Smooth muscle cell (in vitro differentiated cells): ENCODE data around the gene IER5. TPM values are rescaled to one million over a fixed set of nuclear protein-coding genes. Genes with fewer than 3 reads are reported as not detected.
A peak's percentile ranks its signal among the peaks of the same experiment; 100 is the strongest.

ENCODE experiments used
- DNase-seq: peaks from one replicate; lab custom pipeline; 2025; ENCODE audit not compliant: unreplicated experiment; lab: John Stamatoyannopoulos, UW
- H2AFZ ChIP-seq: fragments of 200-600 bp; sonication (generic); 2 replicates; pipeline ENCODE4 v1.6.0; 2016; ENCODE audit warnings: antibody characterized with exemption, low read depth, mild to moderate bottlenecking
- H3F3A ChIP-seq: fragments of 200-600 bp; sonication (generic); 2 replicates; pipeline ENCODE4 v1.6.0; 2017; ENCODE audit warnings: antibody characterized with exemption, low read depth
- H3K27ac ChIP-seq: fragments of 200-600 bp; sonication (generic); 2 replicates; pipeline ENCODE4 v1.5.1; 2016; ENCODE audit warnings: low read depth, mild to moderate bottlenecking
- H3K27me3 ChIP-seq: fragments of 200-600 bp; sonication (generic); 2 replicates; pipeline ENCODE4 v1.6.1; 2016; ENCODE audit warnings: low read depth, mild to moderate bottlenecking
- H3K36me3 ChIP-seq: fragments of 200-600 bp; sonication (generic); 2 replicates; pipeline ENCODE4 v1.5.1; 2016; ENCODE audit warnings: low read depth
- H3K4me1 ChIP-seq: fragments of 200-600 bp; sonication (generic); 2 replicates; pipeline ENCODE4 v1.5.1; 2016; ENCODE audit warnings: low read depth
- H3K4me2 ChIP-seq: fragments of 200-600 bp; sonication (generic); 2 replicates; pipeline ENCODE4 v1.6.0; 2016; ENCODE audit warnings: mild to moderate bottlenecking
- H3K4me3 ChIP-seq: fragments of 200-600 bp; sonication (generic); 2 replicates; pipeline ENCODE4 v1.5.1; 2016; ENCODE audit warnings: mild to moderate bottlenecking
- H3K79me2 ChIP-seq: fragments of 200-600 bp; sonication (generic); 2 replicates; pipeline ENCODE4 v1.6.0; 2016; ENCODE audit warnings: low read depth, mild to moderate bottlenecking
- H3K9ac ChIP-seq: fragments of 200-600 bp; sonication (generic); 2 replicates; pipeline ENCODE4 v1.6.0; 2016; ENCODE audit warnings: low read depth
- H3K9me3 ChIP-seq: fragments of 200-600 bp; sonication (generic); replicated peaks from 2 replicates; pipeline ENCODE4 v1.5.1; 2016; ENCODE audit warnings: low read depth
- H4K20me1 ChIP-seq: fragments of 200-600 bp; sonication (generic); 2 replicates; pipeline ENCODE4 v1.6.0; 2016; ENCODE audit warnings: low read depth
- CTCF ChIP-seq: fragments of 200-600 bp; sonication (generic); IDR thresholded peaks from 2 replicates; pipeline ENCODE4 v1.5.1; 2017; ENCODE audit warnings: borderline replicate concordance, mild to moderate bottlenecking, antibody characterized with exemption; ENCODE audit not compliant: insufficient read depth, poor library complexity, severe bottlenecking
- WGBS: methylation state at CpG from one replicate; pipeline ENCODE4 v1.1.7; 2016; ENCODE audit warnings: low lambda C conversion rate; 5-methylcytosine and 5-hydroxymethylcytosine counted together
- polyA plus RNA-seq: library from polyadenylated mRNA; unstranded; fragments of >200 nt; fragmentation: Nextera tagmentation; extraction: Ambion mirVana; gene quantifications from 2 replicates; pipeline ENCODE4 v1.2.1, GENCODE V29; 2016
- total RNA-seq: library from RNA; depleted of rRNA; stranded (reverse); fragments of >200 nt; gene quantifications from 2 replicates; pipeline ENCODE4 v1.2.3, GENCODE V29; 2014

Gene IER5
- total and polyA plus RNA-seq, 2 experiments from 2014 or later: 35.1 to 39.9 TPM

GRCh38 chr1:181140891-181141290 lies 52.4 kb downstream of the IER5 start:
- WGBS: 94% methylated on average over 3 of the region's 3 CpGs
- H3K9ac ChIP-seq: no peak overlapping the region
- no peak overlapping the region for H2AFZ ChIP-seq
- no peaks in the 10 kb centered on the region for H3K79me2 ChIP-seq
- peak overlapping the region; percentile 55 for H3K27ac ChIP-seq
- no peak overlapping the region for H3K4me2 ChIP-seq
- no peaks in the 10 kb centered on the region for H3K36me3 ChIP-seq
- no peak for DNase-seq
- no peaks in the 10 kb centered on the region for H4K20me1 ChIP-seq
- no peaks in the 10 kb centered on the region for H3F3A ChIP-seq
- peaks cover 8% of the 10 kb centered on the region for H3K4me1 ChIP-seq
- no peaks in the 10 kb centered on the region for H3K9me3 ChIP-seq
- no peak overlapping the region for H3K4me3 ChIP-seq
- no peaks in the 10 kb centered on the region for H3K27me3 ChIP-seq
- no peak for TF ChIP-seq CTCF

- Histone ChIP-seq H3K27me3 (no peaks in the 10 kb centered on the region), H3K4me1 (peaks cover 7% of the 10 kb centered on the region), H4K20me1 (no peaks in the 10 kb centered on the region), H3K79me2 (no peaks in the 10 kb centered on the region), H3K9me3 (no peaks in the 10 kb centered on the region), H3K9ac (no peak overlapping the region), H2AFZ (peak overlapping the region; percentile 68), H3K36me3 (no peaks in the 10 kb centered on the region), H3K27ac (peak overlapping the region; percentile 55), H3K4me2 (peak overlapping the region; percentile 80), H3K4me3 (no peak overlapping the region), H3F3A (no peaks in the 10 kb centered on the region)
- TF ChIP-seq CTCF: no peak
- WGBS: 31% methylated on average over 5 of the region's 5 CpGs
- DNase-seq: no peak
These were observed 53.0 kb downstream of the IER5 start for GRCh38 chr1:181141431-181141910.

Other genes with a start within 250 kb of the IER5 start
- gene KIAA1614, start 175.8 kb upstream of the IER5 start, total RNA-seq: 3.2 and 8.4 TPM in 2 replicates
- 2.9 and 6.8 TPM in 2 replicates for gene KIAA1614, start 175.8 kb upstream of the IER5 start, polyA plus RNA-seq
- gene STX6, start 65.8 kb upstream of the IER5 start, total RNA-seq: 16.9 and 19.2 TPM in 2 replicates
- gene STX6, start 65.8 kb upstream of the IER5 start, polyA plus RNA-seq: 9.3 and 12.2 TPM in 2 replicates
- 1.4 and 2.1 TPM in 2 replicates for gene MR1, start 54.7 kb upstream of the IER5 start, total RNA-seq
- gene MR1, start 54.7 kb upstream of the IER5 start, polyA plus RNA-seq: 0.26 and 1.2 TPM in 2 replicates